ENCODE results near the gene TMEM53.

DNA sequence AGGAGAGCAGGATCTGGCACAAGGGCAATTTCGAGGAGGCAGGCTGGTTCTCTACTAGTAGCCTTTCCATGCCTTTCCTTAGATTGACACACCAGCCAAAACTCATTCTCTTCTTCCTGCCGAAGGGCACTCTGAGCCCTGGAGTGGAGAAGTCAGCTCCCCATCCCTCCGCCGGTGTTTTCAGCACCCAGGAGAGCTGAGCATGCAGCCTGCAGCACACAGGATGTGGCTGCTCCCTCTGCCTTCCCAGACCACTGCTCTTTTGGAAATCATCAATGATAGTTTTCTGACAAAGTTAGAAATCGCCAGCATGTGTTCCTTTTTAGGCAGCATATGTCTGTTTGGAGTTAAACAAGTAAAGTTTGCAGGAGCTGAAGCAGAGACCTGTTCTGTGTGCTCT is 45.0 kb upstream of the TMEM53 start:
- TF ChIP-seq, protein P1, sequence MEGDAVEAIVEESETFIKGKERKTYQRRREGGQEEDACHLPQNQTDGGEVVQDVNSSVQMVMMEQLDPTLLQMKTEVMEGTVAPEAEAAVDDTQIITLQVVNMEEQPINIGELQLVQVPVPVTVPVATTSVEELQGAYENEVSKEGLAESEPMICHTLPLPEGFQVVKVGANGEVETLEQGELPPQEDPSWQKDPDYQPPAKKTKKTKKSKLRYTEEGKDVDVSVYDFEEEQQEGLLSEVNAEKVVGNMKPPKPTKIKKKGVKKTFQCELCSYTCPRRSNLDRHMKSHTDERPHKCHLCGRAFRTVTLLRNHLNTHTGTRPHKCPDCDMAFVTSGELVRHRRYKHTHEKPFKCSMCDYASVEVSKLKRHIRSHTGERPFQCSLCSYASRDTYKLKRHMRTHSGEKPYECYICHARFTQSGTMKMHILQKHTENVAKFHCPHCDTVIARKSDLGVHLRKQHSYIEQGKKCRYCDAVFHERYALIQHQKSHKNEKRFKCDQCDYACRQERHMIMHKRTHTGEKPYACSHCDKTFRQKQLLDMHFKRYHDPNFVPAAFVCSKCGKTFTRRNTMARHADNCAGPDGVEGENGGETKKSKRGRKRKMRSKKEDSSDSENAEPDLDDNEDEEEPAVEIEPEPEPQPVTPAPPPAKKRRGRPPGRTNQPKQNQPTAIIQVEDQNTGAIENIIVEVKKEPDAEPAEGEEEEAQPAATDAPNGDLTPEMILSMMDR (IDR thresholded peaks at IDR 0.05): no peak
- no peak for TF ChIP-seq POLR2A (IDR thresholded peaks at IDR 0.05)
